GM12864 (cell line): ENCODE results near the gene C19orf38.

Experiments
- DNase-seq: peaks from one replicate; pipeline ENCODE4 v3.0.0-alpha.2; 2011; ENCODE audit warnings: low read depth
- H3K4me3 ChIP-seq: 2 replicates; pipeline ENCODE4 v1.5.1; 2011; ENCODE audit warnings: mild to moderate bottlenecking, low read depth, low read length, control low read depth
- TF ChIP-seq, protein P1 (sequence below): IDR thresholded peaks from 2 replicates; pipeline ENCODE4 v1.5.1; 2011; ENCODE audit warnings: low read depth, mild to moderate bottlenecking, moderate library complexity, low read length, control low read depth, inconsistent platforms; ENCODE audit errors: missing control alignments

The C19orf38 gene

DNA sequence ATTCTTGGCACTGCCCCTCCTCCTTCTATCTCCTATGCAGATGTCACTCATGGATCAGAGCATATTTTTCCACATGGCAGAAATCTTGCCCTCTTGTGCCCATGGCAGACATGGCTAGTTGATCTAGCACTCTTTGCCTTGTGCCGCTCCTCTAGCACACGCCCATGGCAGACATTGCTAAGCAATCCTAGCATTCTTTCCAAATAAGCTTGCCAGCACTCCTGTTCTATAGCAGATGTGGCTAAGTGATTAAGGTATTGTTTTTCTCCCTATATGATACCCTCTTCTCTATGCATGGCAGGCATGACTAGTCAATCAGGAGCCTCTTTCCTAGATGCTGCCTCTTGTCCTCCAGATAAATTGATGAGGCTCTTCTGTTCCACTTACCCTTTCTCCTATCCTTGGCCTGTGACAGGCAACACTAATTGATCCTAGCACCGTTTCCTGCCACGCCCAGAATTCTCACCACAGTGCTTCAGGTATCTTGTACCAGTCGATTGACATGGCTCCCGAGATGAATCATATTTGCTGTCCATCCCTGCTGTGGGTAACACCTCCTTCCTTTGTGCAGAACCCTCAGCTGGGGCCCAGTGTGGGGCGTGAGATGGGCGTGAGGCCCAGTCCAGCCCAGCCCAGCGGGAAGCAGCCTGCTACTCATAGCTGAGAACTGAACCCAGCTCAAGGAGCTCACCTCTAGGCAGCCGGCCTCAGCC, 39.1 kb upstream of the C19orf38 start:
- no peak overlapping the region for H3K4me3 ChIP-seq
- TF ChIP-seq, protein P1, sequence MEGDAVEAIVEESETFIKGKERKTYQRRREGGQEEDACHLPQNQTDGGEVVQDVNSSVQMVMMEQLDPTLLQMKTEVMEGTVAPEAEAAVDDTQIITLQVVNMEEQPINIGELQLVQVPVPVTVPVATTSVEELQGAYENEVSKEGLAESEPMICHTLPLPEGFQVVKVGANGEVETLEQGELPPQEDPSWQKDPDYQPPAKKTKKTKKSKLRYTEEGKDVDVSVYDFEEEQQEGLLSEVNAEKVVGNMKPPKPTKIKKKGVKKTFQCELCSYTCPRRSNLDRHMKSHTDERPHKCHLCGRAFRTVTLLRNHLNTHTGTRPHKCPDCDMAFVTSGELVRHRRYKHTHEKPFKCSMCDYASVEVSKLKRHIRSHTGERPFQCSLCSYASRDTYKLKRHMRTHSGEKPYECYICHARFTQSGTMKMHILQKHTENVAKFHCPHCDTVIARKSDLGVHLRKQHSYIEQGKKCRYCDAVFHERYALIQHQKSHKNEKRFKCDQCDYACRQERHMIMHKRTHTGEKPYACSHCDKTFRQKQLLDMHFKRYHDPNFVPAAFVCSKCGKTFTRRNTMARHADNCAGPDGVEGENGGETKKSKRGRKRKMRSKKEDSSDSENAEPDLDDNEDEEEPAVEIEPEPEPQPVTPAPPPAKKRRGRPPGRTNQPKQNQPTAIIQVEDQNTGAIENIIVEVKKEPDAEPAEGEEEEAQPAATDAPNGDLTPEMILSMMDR: no peak
- DNase-seq: no peak

DNA sequence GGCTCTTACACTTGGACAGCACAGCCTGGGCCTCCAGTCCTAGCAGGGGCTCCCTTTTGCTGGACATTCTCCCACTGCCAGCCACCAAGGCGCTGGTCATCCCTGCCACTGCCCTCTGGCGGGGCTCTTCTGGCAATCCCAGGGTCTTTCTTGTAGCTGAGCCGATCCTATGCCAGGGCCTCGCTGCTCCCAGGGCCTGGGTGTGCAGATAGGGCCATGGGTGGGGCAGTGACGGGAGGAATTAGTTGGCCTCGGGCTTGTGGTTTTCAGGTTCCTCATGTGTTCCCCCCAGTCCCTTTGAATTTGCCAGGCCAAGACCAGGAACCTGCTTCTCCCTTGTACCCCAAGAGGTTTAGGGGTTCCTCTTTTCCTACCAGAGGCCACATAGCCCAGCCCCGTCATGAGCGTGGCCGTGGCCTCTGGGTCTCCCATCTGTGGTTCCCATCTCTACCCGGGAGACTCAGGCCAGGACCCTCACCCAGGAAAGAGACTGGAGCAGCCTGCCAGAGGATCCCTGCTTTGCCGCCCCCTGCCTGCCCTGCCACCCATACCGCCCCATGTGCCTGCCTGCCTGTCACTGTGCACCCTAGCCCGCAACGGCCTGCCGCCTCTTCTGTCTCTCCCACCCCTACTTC, 38.4 kb upstream of the C19orf38 start:
- no peak for DNase-seq
- no peak overlapping the region for H3K4me3 ChIP-seq
- TF ChIP-seq, protein P1: no peak

DNA sequence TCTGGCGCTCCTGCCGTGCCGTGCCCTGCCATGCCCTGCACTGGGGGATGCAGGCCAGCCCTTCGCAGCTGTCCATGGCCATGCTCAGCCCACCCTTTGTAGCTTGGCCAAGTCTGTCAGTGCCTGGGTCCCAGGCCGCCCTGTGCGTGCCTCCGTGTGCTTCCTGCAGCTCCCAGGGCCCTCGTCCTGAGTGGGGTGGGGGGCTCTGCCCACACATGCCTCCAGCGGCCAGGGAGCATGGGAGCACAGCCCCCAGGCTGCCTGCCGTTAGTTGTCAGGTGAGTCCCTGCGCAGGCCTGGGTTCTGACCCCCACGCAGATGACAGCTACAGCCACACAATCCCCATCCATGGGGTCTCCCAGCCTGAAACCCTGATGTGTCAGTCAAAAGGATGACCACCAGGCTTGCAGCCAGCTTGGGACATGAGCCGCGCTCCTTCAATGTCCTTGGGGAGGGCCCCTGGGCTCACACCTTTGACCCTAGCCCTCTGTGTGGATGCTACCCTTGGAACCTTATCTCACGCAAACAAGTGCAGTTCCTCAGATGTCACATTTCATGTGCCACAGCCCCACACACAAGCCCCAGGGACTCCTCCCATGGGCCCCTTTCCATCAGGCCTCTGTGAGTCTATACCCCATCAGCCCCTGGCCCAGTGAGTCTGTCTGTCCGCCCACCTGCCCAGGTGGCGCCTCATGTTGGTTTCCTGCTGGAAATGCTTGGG, 36.7 kb upstream of the C19orf38 start:
- H3K4me3 ChIP-seq: no peak overlapping the region
- TF ChIP-seq, protein P1: no peak
- no peak for DNase-seq

DNA sequence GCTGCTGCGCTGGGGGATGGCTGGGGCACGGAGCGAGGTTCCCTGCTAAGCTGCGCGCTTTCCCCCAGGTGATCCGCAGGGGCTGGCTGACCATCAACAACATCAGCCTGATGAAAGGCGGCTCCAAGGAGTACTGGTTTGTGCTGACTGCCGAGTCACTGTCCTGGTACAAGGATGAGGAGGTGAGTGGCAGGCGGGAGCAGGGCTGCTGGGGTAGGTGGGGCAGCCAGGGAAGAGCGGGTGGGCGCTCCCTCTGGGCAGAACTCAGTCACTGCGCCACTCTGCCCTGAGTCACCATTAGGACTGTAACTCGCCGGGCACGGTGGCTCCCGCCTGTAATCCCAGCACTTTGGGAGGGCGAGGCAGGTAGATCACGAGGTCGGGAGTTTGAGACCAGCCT, 36.0 kb upstream of the C19orf38 start:
- no peak overlapping the region for H3K4me3 ChIP-seq
- TF ChIP-seq, protein P1: no peak
- DNase-seq: no peak

DNA sequence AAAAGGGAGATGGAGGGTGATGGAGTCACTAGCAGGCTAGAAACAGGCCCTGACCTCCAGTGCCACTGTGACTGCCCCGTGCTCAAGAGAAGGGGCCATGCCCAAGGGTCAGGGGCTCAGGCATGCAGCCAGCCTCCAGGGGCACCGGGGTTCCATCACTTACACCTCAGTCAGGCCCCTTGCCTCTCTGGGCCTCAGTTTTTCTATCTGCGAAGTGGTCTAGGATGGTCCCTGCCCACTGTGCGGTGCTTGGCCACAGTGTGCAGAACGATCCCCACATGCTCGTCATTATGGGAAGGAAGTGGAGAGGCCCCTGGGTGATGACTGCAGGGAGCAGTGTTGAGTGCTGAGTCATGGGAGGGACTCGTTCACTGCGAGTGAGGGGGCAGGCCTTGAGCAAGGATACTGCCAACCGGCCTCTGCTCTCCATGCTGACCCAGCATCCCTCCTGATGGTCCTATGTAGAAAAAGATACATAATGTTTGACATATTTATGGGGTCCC, 35.3 kb upstream of the C19orf38 start:
- DNase-seq: no peak
- H3K4me3 ChIP-seq: no peak overlapping the region
- TF ChIP-seq, protein P1: no peak

DNA sequence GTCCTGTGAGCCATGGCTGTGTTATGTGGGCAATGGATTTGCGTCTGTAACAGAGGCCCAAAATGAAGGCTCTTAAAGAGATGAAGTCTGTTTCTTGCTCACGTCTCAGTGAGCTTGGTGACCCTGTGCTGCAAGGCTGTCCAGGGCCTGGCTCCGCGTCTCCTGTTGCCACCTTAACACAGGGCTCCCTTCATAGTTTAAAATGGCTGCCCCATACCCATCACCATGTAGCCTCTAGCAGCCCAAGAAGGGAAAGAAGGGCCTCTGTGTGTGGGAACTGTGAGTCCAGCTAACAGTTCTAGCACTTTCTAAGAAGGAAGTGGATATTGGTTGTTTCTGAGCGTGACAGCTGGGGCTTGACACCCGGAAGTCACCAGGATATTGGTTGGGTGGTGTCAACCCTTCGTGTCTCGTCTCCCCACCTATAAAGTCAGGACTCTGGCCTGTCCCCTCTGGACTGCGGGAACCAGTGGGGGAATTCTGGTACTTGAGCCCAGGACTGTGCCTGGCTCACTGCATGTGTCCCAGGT, 33.1 kb upstream of the C19orf38 start:
- H3K4me3 ChIP-seq: no peak overlapping the region
- TF ChIP-seq, protein P1: no peak
- DNase-seq: no peak
